Measurements from ENCODE around the gene WDPCP. TPM values are rescaled to one million over a fixed set of nuclear protein-coding genes. Genes with fewer than 3 reads are reported as not detected.

Gene WDPCP
- polyA plus RNA-seq, 2 of the 4 experiments (the other 2 are of a cell fraction): 3.0 to 7.6 TPM

DNA sequence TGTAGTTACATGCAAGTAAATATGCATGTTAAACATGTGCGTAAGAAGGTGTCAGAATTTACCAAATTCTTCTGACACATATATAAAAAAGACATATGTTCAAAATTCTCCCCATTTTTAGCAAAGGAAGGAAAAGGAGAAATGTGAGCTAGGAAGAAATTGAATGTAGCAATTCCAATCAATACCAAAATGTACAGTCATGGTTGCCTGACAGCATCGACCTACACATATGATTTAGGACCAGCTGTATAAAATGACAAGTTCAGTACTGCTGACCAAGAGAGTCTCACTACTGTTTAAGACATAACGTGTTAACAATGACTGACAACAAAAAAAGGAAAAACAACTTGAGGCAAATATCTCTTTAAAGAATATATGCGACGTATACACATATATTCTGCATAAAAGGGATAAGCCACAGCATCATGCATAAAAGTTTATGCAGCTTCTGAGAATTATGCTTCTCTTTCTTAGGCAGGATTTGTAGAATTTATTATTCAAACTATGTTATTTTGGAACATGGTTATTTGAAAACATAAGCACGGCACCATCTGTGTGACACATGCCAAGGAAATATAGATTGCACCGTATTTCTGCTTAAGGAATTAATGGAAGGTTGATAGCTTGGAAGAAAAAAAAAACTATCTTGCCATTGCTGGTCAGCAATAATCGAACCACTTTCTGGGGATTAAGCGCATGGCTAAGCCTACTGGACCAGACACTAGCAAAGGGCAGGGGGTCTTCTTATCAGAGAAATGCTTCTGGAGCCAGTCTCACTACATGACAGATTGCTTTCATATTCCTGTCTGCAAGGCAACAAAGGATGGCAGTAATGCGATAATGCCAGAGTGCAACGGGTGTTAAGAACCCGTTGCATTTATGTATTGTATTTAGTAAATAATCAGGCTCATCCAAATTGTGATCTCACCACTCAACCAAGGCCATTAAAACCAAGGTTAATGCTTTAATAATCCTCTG is 154.0 kb downstream of the WDPCP start:
- ATAC-seq (no peak), DNase-seq (ENCODE audit: low read depth in 1 of 2, low spot score in 1 of 2) (no peak), FAIRE-seq (no peak)
- WGBS (ENCODE audit: missing lambda C conversion rate): 81% methylated on average over 12 of the region's 12 CpGs
- Histone ChIP-seq H3K4me3 (no peak overlapping the region), H3K27ac (no peak overlapping the region), H3K4me1 (0 out of 3 replicates have a peak, but pooled peaks cover 4% of the 10 kb centered on the region), H3K4me2 (no peak overlapping the region), H3K9me3 (no peaks in the 10 kb centered on the region)
- ChIA-PET CTCF (interaction anchor here (1.4 to 1.6 kb wide), 2 partner anchors 9 to 11 kb away, joined by 3 to 6 read pairs; no protein-coding TSS in a partner anchor), POLR2A (no interaction called here)
- TF ChIP-seq HOXA7 (CRISPR knock-in tag; IDR thresholded peaks at IDR 0.05) (no peak), RARB (CRISPR knock-in tag; IDR thresholded peaks at IDR 0.05) (no peak), EP300 (IDR thresholded peaks at IDR 0.05) (no peak), ZNF302 (CRISPR knock-in tag; IDR thresholded peaks at IDR 0.05) (no peak), ZC3H11A (IDR thresholded peaks at IDR 0.05) (no peak), ESRRA (IDR thresholded peaks at IDR 0.05; ENCODE audit: borderline replicate concordance, low read length) (no peak), POLR2A (IDR thresholded peaks at IDR 0.05; ENCODE audit: low read length) (no peak), RNF2 (IDR thresholded peaks at IDR 0.05; ENCODE audit: borderline replicate concordance, low read depth) (no peak), POLR2AphosphoS2 (conservative IDR thresholded peaks at IDR 0.05; ENCODE audit: low read length) (no peak), RCOR1 (IDR thresholded peaks at IDR 0.05; ENCODE audit: low read depth, low read length) (no peak), EHMT2 (IDR thresholded peaks at IDR 0.05; ENCODE audit: low read depth) (no peak)

DNA sequence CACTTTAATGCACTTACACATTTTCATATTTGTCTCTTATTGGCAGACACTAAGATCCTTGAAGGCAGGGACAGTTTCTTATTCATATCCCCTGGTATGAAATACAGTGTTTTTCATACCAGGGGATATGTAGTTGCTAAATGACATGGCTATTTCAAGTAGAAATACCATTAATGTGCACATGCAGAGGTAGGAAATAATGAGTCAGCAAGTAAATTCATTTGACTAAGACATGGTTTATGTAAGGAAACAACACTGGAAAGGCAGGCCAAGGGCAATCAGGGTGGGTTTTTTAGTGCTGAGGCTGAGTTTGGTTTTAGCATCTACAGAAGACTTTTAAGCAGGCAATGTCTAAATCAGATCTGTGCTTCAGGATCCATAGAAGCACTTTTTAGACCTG is 155.9 kb downstream of the WDPCP start:
- TF ChIP-seq HEYL (CRISPR knock-in tag; IDR thresholded peaks at IDR 0.05): no peak
- TF ChIP-seq, protein P1, sequence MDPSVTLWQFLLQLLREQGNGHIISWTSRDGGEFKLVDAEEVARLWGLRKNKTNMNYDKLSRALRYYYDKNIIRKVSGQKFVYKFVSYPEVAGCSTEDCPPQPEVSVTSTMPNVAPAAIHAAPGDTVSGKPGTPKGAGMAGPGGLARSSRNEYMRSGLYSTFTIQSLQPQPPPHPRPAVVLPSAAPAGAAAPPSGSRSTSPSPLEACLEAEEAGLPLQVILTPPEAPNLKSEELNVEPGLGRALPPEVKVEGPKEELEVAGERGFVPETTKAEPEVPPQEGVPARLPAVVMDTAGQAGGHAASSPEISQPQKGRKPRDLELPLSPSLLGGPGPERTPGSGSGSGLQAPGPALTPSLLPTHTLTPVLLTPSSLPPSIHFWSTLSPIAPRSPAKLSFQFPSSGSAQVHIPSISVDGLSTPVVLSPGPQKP (IDR thresholded peaks at IDR 0.05; ENCODE audit: low read depth, low read length): no peak
- no peak for TF ChIP-seq NR3C1 (IDR thresholded peaks at IDR 0.05)
- TF ChIP-seq KDM5A (IDR thresholded peaks at IDR 0.05): no peak
- no peak for TF ChIP-seq TP53 (CRISPR knock-in tag; IDR thresholded peaks at IDR 0.05)
- TF ChIP-seq NFE2L2 (conservative IDR thresholded peaks at IDR 0.05; ENCODE audit: low read length): 0 out of 2 replicates have a peak, but pooled peaks have one; percentile 8
- no peak for TF ChIP-seq ESRRA (IDR thresholded peaks at IDR 0.05; ENCODE audit: borderline replicate concordance, low read length)
- TF ChIP-seq, protein P2, sequence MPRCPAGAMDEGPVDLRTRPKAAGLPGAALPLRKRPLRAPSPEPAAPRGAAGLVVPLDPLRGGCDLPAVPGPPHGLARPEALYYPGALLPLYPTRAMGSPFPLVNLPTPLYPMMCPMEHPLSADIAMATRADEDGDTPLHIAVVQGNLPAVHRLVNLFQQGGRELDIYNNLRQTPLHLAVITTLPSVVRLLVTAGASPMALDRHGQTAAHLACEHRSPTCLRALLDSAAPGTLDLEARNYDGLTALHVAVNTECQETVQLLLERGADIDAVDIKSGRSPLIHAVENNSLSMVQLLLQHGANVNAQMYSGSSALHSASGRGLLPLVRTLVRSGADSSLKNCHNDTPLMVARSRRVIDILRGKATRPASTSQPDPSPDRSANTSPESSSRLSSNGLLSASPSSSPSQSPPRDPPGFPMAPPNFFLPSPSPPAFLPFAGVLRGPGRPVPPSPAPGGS (IDR thresholded peaks at IDR 0.05): no peak
- peak; percentile 81 for TF ChIP-seq MAFK (IDR thresholded peaks at IDR 0.05; ENCODE audit: partially characterized antibody)
- TF ChIP-seq, protein P3, sequence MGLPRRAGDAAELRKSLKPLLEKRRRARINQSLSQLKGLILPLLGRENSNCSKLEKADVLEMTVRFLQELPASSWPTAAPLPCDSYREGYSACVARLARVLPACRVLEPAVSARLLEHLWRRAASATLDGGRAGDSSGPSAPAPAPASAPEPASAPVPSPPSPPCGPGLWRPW (IDR thresholded peaks at IDR 0.05): no peak
- TF ChIP-seq FOSB (CRISPR knock-in tag; IDR thresholded peaks at IDR 0.05): no peak
- no peak for TF ChIP-seq CEBPB (IDR thresholded peaks at IDR 0.05)
- TF ChIP-seq, protein P4, sequence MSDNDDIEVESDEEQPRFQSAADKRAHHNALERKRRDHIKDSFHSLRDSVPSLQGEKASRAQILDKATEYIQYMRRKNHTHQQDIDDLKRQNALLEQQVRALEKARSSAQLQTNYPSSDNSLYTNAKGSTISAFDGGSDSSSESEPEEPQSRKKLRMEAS (IDR thresholded peaks at IDR 0.05): no peak
- Histone ChIP-seq H3K27ac (no peak overlapping the region), H3K4me3 (no peak overlapping the region), H3K9me3 (no peaks in the 10 kb centered on the region), H3K4me1 (0 out of 3 replicates have a peak, but pooled peaks cover 4% of the 10 kb centered on the region), H3K4me2 (no peak overlapping the region)
- CTCF ChIA-PET: interaction anchor here (1.4 kb wide), 1 partner anchor 14 kb away, joined by 3 read pairs; no protein-coding TSS in a partner anchor
- POLR2A ChIA-PET: no interaction called here
- DNase-seq (ENCODE audit: low read depth in 1 of 2, low spot score in 1 of 2) (no peak), FAIRE-seq (no peak), ATAC-seq (no peak)

Measured in A549 (cell line).